NCI-H2081 treated with DMSO at 0.1 percent for 48 hours (cell line): ENCODE measurements around the gene PDPR.
"Not testable (repeated sequence)": the region's sequence is repeated elsewhere in the genome, so short reads cannot be mapped to it uniquely, and the experiment has no call there.

Experiments used
- DNase-seq: peaks from one replicate; lab custom pipeline; 2025; lab: John Stamatoyannopoulos, UW

The PDPR gene

DNA sequence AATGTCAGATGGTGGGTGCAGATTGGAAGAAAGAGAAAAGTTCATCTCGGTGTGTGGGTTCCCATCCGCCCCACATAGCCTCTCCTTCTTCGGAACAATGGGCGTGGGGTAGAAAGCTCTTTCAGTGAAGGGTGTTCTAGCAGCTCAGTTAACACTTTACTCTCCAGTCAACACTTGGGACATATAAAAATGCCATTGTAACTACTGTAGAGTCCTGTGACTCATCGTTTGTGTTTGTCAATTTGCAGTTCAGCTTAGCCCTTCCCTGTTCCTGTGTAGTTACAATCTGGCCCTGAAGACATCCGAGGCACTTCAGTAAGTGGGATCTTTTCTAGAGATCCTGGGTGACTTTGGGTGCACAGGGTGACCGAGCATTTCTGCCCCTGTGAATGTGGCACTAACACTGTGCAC is 47.9 kb downstream of the PDPR start:
- no peak for DNase-seq

DNA sequence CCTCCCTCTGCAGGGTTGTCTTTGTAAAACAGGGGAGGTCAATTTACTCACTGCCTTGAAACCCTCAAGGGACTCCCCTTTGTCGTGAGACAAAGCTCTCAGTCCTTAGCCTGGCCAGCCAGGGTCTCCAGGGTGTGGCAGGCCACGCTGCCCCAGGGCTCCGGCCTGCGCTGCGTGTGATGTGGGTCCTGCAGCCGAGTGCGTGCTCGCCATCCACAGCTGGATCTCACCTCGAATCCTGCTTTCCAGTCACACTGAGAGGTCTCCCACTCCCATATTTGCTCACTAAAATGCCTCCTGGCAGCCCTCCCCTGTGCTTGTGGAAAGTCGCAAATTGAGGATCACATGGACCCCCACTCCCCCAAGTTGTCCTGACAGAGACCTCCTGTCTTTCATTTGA is 49.5 kb downstream of the PDPR start:
- no peak for DNase-seq

DNA sequence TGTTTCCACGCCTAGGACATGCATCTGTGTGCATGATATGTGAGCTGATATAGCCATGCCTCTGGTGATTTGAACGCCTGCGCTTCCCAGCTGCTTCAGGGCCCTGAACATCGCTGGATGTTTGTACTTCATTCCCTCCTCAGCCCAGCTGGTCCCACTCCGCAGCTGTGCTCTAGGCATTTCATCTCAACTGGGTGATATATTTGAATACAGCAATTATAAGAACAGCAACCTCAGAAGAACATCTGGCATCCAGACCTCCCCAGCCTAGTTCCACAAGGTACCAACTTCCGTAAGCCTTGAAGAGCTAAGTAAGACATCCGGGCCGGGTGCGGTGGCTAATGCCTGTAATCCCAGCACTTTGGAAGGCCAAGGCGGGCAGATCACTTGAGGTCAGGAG is 52.6 kb downstream of the PDPR start:
- not testable (repeated sequence) for DNase-seq

DNA sequence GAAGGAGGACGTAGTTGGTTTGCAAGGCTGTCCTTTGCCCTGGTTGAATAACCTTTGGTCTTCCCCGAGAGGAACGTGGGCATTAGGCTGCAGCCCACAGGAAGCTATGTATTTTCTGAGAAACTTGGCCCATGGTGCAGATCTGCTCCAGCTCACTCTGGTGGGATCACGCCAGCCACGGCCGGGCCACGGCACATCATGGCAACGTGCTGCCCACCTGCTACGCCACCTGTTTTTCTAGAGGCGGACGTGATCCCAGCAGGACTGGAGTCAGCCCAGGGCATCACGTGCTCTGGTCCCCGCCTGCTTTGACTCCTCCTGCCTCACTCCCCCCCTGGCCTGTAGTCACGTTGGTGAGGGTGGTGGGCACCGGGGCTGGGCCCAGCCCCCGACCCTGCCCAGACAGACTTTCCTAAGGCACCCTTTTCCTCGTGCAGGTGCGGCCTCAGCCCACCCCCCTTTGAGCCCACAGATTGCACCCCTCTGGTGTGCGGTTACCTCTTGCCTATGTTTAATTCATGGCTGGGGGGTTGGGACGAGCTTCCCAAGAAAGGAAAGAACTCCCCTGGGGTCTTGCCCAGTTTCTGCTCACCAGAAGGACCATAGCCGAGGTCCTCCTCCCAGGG is 59.2 kb downstream of the PDPR start, which contains the start of gene CLEC18C:
Gene CLEC18C (plus strand): TSS at position 576 of the 626 bp plus-strand sequence. CDS start 492 bp downstream, outside the sequence.
- DNase-seq, result not testable (repeated sequence)

DNA sequence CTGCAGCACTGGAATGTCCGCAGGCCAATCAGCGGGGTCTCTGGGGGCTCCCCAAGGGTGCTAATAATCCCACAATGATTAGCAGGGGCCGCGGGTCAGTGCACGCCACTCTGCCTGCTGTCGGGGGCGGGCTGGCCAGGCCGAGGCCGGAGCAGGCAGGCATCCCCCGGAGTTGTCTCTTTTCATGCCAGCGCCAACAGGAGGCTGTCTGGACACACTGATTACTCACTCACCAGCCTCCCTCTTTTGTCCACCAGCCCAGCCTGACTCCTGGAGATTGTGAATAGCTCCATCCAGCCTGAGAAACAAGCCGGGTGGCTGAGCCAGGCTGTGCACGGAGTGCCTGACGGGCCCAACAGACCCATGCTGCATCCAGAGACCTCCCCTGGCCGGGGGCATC is 59.8 kb downstream of the PDPR start:
- not testable (repeated sequence) for DNase-seq

DNA sequence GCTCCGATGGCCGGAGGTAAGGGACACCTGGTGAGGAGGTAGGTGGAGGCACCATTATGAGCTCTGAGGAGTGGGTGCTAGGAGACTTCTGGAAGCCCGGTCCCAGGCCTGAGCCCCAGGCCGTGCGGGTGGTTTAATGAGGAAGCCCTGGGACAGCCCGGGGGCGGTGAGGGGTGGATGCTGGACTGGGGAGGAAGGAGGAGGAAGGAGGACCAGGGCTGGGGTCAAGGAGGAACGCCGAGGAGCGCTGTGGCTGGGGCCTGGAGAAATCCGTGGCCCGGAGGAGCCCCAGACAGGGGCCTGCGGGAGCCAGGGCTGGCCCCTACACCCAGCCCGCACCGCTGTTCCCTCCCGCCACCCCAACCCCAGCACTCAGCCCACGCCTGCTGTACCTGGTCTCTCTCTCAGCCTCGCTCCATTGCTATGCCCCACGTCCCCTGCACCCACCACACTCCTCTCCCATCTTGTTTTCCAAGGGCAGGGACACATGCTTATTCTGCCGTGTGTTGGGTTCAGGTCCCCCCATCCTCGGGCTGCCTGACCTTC is 60.3 kb downstream of the PDPR start:
- not testable (repeated sequence) for DNase-seq

DNA sequence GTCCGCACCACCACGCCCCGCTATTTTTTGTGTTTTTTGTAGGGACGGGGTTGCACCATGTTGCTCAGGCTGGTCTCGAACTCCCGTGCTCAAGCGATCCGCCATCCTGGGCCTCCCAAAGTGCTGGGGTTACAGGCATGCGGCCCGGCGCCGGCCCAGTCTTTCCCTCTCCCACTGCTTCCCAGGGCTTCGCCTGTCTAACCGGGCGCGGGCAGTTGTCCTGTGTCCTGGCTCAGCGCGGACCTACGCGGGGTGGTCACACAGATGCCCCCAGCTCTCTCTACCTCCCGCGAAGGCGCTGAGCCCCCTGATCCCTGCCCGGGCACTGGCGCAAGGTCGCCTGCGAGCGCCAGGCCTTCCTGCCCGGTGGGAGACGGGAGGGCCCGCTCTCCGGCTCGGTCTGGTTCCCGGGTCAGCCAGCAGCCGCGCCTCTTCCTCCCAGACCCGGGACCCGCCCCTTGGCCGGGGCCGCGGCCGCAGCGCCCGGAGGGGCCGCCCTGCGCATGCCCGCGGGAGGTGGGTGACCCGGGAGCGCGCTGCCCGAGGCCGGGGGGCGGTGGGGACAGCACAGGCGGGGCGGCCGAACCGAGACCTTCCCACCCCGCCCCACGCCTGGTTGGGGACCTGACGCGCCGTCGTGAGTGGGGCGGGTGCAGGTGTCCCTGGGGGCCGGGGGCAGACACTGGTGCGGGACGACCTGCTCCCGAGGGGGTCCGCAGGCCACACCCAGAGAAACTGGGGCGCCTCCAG is 73.9 kb downstream of the PDPR start:
- not testable (repeated sequence) for DNase-seq

DNA sequence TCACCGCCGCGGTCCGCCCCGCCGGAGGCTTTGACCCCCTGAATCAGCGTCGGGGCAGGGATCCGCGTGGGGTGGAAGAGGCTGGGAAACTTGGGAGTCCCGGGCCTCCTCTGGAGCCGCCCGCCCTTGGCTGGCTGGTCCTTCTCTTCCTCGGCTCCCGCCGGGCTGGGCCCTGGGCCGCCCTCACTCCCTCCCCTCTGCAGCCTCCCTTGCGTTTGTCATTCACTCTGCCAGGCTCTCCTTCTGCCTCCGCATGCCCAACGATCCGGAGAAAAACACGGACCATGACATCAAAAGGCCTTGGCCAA is 74.4 kb downstream of the PDPR start:
- DNase-seq, result not testable (repeated sequence)

DNA sequence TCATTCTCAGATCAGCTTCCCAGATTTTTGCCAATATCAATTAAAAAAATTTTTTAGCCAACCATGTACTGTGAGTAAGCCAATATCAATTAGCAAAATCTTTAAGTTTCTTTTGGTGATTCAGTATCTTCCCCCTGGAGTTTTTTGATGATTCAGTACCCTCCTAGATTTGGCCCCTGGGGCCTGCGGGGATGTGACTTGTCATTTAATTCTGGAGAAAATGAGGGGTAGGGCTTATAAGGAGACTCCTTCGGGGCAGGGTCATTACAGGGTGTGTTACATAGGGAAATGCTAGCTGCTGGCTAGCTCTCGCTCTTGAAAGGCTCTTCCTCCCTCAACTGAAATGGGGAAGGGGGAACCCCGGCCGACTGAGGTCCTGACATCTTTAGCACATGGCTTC is 76.4 kb downstream of the PDPR start:
- DNase-seq, result not testable (repeated sequence)

DNA sequence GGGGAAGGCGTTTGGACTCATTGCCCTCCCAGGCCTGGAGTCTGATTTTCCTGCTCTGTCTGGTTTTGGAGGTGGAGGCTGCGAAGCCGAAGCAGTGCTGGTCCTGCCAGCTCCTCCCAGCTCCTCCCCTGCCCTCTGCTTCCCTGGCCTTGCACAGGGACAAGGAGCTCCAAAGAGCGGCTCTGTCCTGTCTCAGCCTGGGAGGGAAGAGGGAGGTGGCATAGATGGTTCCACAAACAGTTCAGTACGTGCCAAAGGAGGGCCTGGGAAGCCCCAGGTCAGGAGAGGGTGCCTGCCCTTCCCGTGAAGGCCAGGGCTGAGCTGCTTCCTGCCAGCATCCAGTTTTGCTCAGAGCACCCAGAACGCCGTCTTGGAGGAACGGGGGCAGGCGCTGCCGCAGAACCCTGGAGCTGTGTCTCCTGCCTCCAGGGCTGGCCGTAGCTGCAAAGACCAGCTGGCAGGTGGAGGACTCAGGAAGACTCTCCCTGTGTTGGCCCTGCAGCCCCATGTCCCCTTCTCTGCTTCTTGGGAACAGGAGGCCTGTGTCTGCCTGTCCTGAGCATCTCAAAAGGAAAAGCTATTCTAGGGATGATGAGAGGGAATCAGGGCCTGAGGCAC is 82.7 kb downstream of the PDPR start:
- DNase-seq, result not testable (repeated sequence)

DNA sequence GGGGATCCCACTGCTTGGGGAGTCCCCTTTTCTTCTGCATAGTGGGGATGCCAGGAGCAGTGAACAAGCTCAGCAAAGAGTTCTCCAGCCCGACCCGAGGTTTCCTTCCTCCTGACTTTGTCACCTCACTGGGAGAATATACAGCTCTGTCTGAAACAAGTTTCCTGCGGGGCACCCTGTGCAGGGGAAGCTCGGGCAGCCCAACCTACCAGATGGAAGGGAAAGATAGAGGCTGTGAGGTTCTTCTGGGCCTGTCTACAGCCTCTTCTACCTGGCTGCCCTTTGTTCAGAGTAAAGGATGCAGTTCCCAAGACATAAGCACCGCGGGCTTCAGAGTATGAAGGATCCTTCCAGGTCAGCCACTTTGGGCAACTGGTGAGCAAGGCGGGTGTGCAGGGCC is 83.5 kb downstream of the PDPR start:
- DNase-seq, result not testable (repeated sequence)

DNA sequence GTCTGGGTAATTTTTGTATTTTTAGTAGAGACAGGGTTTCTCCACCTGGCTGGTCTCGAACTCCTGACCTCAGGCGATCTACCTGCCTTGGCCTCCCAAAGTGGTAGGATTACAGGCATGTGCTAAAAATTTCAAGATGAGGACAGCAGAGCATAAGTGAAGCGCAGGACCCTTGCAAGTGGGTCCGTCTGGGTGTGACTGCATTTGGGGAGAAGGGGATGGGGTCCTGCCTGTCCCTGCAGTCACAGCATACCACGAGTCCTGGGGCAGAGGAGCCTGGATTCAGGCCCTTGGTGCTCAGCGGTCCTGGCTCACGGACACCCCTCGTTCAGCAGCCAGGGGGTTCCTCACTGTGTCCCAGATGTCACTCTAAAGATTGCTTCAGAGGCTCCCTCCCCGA is 84.1 kb downstream of the PDPR start:
- DNase-seq, result not testable (repeated sequence)

DNA sequence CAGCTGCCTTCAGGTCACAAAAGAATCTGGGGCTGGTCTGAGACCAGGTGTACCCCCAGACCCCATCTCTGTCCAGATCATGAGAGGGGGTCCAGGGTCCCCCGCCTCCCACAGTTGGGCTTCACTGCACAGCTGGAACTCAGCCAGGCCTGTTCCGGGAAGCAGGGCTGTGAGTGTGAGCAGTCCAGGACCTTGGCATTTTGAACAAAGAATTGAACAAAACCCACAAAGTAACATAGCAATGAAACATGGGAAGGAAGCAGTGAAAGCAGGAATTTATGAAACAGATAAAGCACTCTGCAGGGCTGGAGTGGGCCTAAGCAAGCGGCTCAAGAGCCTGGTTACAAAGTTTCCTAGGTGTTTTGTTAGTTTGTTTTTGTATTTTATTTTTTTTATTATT is 84.5 kb downstream of the PDPR start:
- DNase-seq, result not testable (repeated sequence)

DNA sequence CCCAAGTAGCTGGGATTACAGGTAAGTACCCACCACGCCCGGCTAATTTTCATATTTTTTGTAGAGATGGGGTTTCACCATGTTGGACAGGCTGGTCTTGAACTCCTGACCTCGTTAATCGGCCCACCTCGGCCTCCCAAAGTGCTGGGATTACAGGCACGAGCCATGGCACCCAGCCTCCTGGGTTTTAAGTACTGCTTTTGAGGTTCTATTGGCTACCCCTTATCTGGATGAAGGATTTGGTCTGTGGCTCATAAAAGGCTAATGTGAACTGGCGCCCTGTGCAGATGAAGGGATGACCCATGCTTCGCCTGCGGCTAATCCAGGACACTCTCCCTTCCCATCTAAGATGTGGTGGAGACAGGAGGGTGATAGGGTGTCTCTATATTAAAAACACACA is 85.0 kb downstream of the PDPR start:
- DNase-seq, result not testable (repeated sequence)

DNA sequence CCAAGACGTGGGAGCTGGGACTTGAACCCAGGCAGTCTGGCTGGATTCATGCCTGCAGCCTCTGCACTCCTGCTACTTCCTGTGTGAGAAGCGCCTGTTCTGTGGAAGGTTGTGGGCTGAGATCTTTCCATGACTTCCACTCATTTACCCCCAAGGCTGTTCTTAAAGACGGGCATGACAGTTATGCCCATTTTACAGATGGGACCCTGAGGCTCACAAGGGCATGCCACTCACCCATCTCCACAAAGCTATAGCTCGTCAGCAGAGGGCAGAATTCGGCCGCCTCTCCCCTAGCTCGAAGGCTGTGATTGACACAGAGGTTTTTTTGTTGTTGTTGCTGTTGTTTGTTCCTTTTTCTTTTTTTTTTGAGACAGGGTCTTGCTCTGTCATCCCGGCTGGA is 85.9 kb downstream of the PDPR start:
- not testable (repeated sequence) for DNase-seq

DNA sequence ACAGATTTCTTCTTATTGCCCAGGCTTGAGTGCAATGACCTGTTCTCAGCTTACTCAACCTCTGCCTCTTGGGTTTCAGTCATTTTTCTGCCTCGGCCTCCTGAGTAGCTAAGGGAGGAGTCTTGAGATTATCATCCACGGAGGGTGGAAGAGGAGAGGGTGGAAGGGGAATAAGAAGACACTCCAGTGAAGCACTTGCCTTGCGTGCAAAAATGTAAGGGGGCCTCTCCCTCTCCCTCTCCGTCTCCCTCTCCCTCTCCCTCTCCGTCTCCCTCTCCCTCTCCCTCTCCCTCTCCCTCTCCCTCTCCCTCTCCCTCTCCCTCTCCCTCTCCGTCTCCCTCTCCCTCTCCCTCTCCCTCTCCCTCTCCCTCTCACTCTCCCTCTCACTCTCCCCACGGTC is 89.4 kb downstream of the PDPR start:
- not testable (repeated sequence) for DNase-seq

DNA sequence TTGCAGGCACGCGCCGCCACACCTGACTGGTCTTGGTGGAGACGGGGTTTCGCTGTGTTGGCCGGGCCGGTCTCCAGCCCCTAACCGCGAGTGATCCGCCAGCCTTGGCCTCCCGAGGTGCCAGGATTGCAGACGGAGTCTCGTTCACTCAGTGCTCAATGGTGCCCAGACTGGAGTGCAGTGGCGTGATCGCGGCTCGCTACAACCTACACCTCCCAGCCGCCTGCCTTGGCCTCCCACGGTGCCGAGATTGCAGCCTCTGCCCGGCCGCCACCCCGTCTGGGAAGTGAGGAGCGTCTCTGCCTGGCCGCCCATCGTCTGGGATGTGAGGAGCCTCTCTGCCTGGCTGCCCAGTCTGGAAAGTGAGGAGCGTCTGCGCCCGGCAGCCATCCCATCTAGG is 89.9 kb downstream of the PDPR start:
- not testable (repeated sequence) for DNase-seq

DNA sequence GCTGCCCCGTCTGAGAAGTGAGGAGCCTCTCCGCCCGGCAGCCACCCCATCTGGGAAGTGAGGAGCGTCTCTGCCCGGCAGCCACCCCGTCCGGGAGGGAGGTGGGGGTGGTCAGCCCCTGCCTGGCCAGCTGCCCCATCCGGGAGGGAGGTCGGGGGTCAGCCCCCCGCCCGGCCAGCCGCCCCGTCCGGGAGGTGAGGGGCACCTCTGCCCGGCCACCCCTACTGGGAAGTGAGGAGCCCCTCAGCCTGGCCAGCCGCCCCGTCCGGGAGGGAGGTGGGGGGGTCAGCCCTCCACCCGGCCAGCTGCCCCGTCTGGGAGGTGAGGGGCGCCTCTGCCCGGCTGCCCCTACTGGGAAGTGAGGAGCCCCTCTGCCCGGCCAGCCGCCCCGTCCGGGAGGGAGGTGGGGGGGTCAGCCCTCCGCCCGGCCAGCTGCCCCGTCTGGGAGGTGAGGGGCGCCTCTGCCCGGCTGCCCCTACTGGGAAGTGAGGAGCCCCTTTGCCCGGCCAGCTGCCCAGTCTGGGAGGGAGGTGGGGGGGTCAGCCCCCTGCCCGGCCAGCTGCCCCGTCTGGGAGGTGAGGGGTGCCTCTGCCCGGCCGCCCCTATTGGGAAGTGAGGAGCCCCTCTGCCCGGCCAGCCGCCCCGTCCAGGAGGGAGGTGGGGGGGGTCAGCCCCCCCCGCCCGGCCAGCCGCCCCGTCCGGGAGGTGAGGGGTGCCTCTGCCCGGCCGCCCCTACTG is 90.7 kb downstream of the PDPR start:
- DNase-seq, result not testable (repeated sequence)

DNA sequence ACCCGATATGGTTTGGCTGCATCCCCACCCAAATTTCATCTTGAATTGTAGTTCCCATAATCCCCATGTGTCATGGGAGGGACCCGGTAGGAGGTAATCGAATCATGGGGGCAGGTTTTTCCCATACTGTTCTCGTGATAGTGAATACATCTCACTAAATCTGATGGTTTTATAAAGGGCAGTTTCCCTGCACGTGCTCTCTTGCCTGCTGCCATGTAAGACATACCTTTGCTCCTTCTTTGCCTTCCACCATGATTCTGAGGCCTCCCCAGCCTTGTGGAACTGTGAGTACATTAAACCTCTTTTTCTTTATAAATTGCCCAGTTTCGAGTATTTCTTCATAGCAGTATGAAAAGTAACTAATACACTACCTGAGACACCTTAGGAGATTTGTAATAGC is 92.2 kb downstream of the PDPR start:
- not testable (repeated sequence) for DNase-seq
